NCI-H69 (cell line): ENCODE data around the gene ATXN10.
"Not testable (repeated sequence)": the region's sequence is repeated elsewhere in the genome, so short reads cannot be mapped to it uniquely, and the experiment has no call there.

ENCODE experiments used
- DNase-seq: peaks from one replicate; lab custom pipeline; 2025; lab: John Stamatoyannopoulos, UW

ATXN10 gene, protein sequence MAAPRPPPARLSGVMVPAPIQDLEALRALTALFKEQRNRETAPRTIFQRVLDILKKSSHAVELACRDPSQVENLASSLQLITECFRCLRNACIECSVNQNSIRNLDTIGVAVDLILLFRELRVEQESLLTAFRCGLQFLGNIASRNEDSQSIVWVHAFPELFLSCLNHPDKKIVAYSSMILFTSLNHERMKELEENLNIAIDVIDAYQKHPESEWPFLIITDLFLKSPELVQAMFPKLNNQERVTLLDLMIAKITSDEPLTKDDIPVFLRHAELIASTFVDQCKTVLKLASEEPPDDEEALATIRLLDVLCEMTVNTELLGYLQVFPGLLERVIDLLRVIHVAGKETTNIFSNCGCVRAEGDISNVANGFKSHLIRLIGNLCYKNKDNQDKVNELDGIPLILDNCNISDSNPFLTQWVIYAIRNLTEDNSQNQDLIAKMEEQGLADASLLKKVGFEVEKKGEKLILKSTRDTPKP

GRCh38 chr22:45671783-45672563 is at the start of gene ATXN10:
TSS of gene ATXN10 (plus strand) at chr22:45671834. CDS start at chr22:45672064, 230 bp downstream.
- DNase-seq, result peak; percentile 94

- DNase-seq, result no peak
Observed at GRCh38 chr22:45621836-45622600, 49.6 kb upstream of the ATXN10 start.

- DNase-seq, result not testable (repeated sequence)
Observed at GRCh38 chr22:45623464-45624145, 48.0 kb upstream of the ATXN10 start.

- DNase-seq, result no peak
Observed at GRCh38 chr22:45626198-45626651, 45.4 kb upstream of the ATXN10 start.

DNA sequence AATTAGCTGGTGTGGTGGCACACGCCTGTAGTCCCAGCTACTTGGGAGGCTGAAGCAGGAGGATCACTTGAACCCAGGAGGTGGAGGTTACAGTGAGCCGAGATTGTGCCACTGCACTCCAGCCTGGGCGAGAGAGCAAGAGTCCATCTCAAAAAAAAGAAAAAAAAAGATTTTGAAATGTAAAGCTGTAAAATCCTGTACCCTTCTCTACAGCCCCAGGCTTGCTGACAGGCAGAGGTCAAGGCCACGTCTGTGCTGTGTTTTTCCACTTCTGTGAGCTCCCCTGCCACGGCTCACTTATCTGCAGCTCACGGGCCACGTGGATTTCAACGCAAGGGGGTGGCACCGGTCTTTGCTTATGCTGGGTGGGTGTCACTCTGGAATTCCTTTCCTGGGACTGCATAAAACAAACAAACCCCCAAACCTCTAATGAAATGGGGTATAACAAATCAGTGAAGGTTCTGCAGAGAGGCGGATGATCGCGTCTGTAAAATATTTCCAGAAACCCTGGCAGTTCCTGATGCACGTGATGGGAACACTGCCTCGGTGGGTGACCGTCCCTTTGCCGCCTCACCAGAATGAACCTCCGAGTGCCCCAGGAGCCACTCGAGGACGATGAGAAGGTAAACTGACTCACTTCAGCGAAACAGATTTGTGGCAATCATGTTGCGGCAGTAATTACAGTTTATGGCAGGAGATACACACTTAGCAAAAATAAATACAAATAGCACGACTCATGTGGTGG is 44.0 kb upstream of the ATXN10 start:
- DNase-seq, result no peak

DNA sequence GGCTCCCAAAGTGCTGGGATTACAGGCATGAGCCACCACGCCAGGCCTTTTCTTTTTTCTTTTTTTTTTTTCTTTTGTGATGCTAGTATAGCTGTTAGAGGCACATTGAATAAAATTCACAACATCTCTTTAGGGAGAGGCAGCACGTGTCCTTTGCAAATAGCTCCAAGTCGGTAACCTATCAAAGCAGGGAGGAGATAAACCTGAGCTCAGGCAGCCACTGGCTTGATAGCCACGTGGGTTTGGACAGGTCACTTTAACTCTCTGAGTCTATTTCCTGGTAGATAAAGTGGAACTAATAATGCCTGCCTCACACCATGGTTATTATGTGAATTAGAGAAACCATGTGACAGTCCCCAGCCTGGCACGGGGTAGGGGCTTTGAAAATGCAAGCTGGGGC is 43.1 kb upstream of the ATXN10 start:
- DNase-seq, result no peak

GRCh38 chr22:45629469-45630089 is 42.1 kb upstream of the ATXN10 start:
- DNase-seq, result peak; percentile 80

GRCh38 chr22:45630436-45630835 is 41.2 kb upstream of the ATXN10 start:
- no peak for DNase-seq

DNA sequence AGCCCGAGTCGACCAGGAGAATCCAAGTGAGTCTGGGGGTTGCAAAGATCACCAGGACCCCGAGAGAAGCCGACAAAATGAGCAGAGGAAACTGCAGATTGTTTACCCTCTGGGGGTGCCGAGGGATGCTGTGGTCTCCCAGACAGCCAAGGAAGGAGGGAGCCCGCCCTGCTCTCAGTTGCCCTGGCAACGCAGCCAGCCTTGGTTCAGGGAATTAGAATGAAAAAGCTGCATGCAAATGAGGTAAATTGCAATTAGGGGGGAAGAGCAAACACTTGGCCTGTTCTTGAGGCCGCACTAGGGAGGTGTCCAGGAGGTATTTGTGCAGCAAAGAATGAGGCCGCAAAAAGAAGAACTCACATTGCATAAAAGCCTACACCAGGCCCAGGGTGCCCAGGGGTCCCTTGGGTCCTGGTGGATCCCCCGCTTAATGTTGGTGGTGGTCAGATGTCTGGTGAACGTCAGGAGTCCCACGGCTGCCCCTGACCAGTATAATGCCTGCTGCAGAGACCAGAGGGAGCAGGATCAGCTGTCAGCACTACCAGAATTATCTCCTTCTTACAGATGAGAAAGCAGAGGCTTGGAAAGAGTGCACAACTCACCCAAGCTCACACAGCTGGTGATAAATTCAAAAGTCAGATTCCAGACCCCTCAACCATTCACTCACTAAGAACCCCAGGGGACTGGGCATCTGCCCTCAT is 40.3 kb upstream of the ATXN10 start:
- DNase-seq, result peak; percentile 64

DNA sequence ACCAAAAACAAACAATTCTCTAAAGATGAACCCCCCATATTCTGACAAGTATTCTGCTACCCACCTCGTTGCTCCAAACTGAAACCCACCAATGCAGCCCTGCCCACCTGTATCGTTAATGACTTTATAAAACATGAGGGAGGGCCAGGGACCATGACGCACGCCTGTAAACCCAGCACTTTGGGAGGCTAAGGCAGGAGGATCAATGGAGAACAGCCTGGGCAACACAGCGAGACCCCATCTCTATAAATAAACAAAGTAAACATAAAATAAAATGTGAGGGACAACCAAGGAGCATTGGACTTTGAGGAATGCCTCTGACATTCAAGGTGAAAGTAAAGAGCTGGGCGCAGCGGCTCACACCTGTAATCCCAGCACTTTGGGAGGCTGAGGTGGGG is 39.8 kb upstream of the ATXN10 start:
- DNase-seq, result no peak

GRCh38 chr22:45632791-45633515 is 38.7 kb upstream of the ATXN10 start:
- no peak for DNase-seq

DNA sequence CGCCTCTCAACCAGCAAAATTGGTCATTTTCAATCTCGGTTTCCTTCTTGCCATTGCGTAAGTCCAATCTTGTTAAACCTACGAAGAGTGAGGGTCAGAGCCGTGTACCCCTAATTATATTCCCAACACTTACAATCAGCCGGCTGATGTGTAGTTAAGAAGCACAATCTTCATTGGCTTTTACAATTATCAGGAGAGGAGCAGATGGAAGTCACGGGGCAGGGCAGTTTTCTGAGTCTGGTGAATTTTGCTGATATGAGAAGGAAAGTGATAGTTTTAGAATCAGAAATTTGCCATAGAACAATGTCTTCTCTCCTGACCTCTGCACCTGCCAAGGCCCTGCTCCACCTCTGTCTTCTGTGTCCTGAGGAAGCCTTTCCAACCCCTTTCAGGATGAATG is 35.0 kb upstream of the ATXN10 start:
- DNase-seq, result no peak

- no peak for DNase-seq
Observed at GRCh38 chr22:45638197-45638596, 33.4 kb upstream of the ATXN10 start.

DNA sequence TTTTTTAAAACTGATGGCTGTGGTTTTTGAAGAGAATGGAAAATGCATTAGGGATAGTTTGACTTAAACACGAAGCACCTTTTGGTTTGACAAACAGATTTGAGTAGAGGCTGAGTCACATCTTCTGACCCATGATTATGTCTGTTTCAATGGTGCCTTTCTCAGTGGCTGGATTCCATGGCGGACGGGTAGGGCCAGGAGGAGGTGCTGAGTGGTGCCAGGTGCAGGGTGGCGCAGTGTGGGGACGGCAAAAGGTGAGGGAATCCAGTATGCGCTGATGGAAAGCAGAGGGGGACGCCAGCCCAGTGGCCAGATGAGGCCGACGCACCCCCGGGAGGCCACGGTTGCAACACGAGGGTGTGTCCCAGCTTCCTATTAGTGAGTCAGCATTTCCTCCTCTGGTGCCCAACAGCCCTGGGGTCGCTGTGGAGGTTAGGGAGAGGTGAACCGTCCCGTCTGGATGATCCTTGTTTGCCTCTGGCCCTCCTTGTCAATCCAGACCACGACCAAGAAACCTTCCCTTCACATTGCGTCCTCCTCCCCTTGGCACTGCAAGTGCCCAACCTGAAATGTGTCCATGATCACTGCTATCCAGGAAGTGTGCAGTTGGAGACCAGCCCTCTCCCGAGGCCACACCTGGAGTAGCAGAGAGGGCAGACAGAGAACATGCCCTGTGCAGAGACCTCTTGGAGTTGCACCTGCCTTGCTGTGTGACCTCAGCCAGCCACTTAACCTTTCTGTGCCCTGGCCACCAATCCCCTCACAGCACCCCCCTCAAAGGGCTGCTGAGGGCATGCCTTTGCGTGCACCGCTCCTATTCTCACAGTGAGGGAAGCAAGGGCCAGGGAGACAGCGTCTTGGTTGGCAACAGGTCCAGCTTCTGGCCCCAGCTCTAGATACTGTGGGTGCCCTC is 32.5 kb upstream of the ATXN10 start:
- no peak for DNase-seq

- no peak for DNase-seq
Observed at GRCh38 chr22:45639747-45640102, 31.9 kb upstream of the ATXN10 start.

GRCh38 chr22:45640291-45640940 is 31.2 kb upstream of the ATXN10 start:
- DNase-seq, result no peak

DNA sequence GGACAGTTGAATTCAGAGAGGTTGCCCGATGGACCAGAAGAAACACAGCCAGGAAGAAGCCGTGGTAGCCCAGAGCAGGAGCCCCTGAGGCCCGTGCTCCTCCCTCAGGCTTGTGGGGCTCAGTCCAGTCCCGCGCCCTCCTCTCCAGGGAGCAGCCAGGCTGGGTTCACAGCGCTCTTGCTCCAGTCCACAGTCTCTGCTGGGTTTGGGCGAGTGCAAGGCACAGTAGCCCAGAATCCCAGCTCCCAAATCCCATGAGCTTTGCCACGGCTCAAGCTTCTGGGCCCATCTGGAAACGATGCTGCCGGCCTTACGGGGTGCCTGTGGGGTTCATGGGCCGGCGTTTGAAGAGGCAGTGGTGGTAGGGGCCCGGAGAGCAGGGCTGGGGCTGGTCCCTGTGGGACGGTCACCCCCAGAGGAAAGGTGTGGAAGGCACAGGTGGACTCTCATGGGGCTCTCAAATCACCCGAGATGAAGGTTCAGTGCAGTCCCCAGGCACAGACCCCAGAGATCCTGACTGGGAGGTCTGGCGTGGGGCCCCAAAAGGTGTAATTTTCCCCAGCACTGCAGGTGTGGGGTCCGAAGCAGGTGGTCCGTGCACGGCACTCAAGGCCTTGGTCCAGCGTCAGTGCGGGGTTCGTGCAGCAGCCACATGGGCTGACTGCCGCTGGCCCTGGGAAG is 30.6 kb upstream of the ATXN10 start:
- no peak for DNase-seq
